ENCODE results near the gene TTLL9. TPM values are rescaled to one million over a fixed set of nuclear protein-coding genes. Genes with fewer than 3 reads are reported as not detected.

Gene TTLL9
- total RNA-seq, 6 donors from 2014 or later, result 0.31 to 20.7 (median 4.4) TPM

DNA sequence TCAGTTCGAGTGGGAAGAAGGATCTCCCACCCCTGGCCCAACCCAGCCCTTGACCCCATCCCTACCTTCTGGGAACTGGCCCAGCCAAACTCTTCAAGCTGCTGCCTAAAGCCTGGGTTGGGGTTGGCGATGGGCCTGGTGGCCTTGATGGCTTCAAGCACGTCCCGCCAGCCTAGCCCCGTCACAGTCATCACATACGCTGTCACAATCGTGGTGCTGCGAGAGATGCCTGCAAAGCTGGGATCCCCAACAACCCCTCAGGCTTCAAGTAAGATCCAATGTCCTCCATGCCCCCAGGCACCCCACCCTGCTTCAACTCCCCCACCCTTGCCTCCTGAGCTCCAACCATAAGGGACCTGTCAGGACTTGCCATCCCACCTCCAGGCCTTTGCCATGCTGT, 7.9 kb upstream of the TTLL9 start:
- DNase-seq (no peak), ATAC-seq (ENCODE audit: low FRiP score in 2 of 2) (no peak)
- 92% methylated on average over 8 of the region's 8 CpGs for WGBS, 2 donors
- H3K9me3 ChIP-seq, result no peaks in the 10 kb centered on the region
- H3K27me3 ChIP-seq, result peaks cover 0 to 11% (median 6%) of the 10 kb centered on the region in 4 donors
- peaks cover 16 to 17% (median 16%) of the 10 kb centered on the region in 4 donors for H3K4me1 ChIP-seq
- no peaks in the 10 kb centered on the region for H3K36me3 ChIP-seq
- no peak for TF ChIP-seq POLR2A (IDR thresholded peaks at IDR 0.05)
- no peak for TF ChIP-seq POLR2AphosphoS5 (IDR thresholded peaks at IDR 0.05)
- TF ChIP-seq, protein P1, sequence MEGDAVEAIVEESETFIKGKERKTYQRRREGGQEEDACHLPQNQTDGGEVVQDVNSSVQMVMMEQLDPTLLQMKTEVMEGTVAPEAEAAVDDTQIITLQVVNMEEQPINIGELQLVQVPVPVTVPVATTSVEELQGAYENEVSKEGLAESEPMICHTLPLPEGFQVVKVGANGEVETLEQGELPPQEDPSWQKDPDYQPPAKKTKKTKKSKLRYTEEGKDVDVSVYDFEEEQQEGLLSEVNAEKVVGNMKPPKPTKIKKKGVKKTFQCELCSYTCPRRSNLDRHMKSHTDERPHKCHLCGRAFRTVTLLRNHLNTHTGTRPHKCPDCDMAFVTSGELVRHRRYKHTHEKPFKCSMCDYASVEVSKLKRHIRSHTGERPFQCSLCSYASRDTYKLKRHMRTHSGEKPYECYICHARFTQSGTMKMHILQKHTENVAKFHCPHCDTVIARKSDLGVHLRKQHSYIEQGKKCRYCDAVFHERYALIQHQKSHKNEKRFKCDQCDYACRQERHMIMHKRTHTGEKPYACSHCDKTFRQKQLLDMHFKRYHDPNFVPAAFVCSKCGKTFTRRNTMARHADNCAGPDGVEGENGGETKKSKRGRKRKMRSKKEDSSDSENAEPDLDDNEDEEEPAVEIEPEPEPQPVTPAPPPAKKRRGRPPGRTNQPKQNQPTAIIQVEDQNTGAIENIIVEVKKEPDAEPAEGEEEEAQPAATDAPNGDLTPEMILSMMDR (IDR thresholded peaks at IDR 0.05), result no peak
- TF ChIP-seq EP300 (IDR thresholded peaks at IDR 0.05), result no peak
- H3K4me3 ChIP-seq, result no peak overlapping the region
- no peak overlapping the region for H3K27ac ChIP-seq

DNA sequence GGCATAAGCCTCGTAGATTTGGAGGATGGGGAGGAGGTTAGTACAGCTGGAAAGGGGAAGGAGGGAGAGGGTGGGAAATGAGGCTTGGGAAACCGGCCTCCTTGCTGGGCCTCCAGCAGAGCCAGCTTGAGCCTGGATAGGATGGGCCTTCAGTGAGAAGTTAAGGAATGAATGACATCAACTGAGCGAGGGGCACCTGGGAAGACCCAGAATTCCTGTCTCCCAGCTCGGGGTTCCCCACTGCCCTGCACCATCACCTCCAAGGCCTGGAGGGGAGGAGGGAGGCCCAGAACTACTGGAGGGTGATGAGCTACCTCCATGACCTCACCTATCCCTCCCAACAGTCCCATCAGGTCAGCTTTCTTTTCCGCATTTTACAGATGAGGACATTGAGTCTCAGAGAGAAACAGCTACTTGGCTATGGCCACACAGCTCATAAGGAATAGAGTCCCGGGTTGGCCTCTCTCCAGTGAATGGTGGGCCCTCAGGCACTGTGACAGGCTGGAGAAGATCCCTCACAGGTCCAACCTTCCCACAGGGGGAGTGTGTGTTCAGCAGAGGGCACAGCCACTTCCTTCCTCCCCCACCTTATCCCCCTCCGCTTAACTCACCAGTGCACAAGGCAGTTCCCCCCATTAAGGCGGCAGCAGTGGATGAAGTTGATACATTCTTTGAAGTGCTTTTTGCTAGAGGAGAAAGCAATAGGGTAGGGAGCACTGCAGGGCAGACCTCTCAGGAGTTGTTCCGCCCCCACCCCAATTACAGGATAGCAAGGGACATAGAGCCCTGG, 6.9 kb upstream of the TTLL9 start:
- ATAC-seq (ENCODE audit: low FRiP score in 2 of 2) (no peak), DNase-seq (no peak)
- H3K27ac ChIP-seq, result no peak overlapping the region
- H3K36me3 ChIP-seq, result no peaks in the 10 kb centered on the region
- 84 to 88% methylated on average over 8 to 9 of the region's 9 CpGs for WGBS, 2 donors
- peaks cover 0 to 11% (median 6%) of the 10 kb centered on the region in 4 donors for H3K27me3 ChIP-seq
- TF ChIP-seq POLR2AphosphoS5 (IDR thresholded peaks at IDR 0.05), result no peak
- TF ChIP-seq, protein P1 (IDR thresholded peaks at IDR 0.05), result no peak
- H3K4me1 ChIP-seq, result peaks cover 16 to 17% (median 16%) of the 10 kb centered on the region in 4 donors
- H3K9me3 ChIP-seq, result no peaks in the 10 kb centered on the region
- H3K4me3 ChIP-seq, result no peak overlapping the region

DNA sequence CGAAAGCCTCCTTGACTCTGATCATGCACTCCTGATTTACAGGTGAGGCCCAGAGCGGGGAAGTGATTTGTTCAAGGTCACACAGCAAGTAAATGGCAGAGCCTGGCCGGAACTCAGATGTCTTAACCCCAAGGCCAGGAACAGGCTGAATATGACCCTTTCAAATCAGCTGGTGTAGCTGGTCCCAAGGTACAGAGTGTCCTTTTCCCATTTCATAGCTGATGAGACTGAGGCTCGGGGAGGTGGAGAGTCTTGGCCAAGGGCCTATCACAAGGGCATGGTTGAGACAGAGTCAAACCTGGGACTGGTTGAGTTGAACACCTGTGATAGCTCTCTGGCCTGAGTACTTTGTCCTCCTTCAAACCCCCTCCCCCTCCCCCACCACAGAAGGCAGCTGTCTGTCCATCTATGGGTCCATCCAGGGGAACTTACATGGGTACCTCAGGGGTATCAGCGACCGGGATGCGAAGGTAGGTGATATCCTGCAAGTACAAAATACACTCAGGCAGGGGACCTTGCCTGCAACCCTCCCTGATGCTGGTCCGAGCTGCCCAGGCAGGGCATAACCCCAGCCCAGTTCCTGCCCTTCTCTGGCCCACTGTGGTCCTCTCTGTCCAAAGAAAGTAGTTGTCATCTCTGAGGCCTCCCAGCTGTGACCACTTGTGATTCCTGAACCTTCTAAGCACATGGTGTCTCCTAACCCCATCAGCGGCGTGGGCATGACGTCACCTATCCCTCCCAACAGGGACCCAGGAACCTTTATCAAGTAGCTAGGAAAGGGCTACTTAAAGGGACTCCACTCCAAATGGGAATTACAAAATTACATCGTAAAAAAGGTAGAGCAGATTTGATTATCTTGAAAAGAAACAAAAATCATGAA, 5.7 kb upstream of the TTLL9 start:
- no peak overlapping the region for H3K4me3 ChIP-seq
- no peak overlapping the region for H3K27ac ChIP-seq
- no peaks in the 10 kb centered on the region for H3K36me3 ChIP-seq
- ATAC-seq (ENCODE audit: low FRiP score in 2 of 2), result no peak
- H3K9me3 ChIP-seq, result no peaks in the 10 kb centered on the region
- TF ChIP-seq POLR2A (IDR thresholded peaks at IDR 0.05) (no peak), POLR2AphosphoS5 (IDR thresholded peaks at IDR 0.05) (no peak), EP300 (IDR thresholded peaks at IDR 0.05) (no peak)
- TF ChIP-seq, protein P1 (IDR thresholded peaks at IDR 0.05), result no peak
- WGBS, 2 donors, result 85 to 90% methylated on average over 8 to 12 of the region's 12 CpGs
- H3K4me1 ChIP-seq, result peaks cover 21 to 24% (median 23%) of the 10 kb centered on the region in 4 donors
- DNase-seq, result no peak
- peaks cover 0 to 12% (median 5%) of the 10 kb centered on the region in 4 donors for H3K27me3 ChIP-seq

DNA sequence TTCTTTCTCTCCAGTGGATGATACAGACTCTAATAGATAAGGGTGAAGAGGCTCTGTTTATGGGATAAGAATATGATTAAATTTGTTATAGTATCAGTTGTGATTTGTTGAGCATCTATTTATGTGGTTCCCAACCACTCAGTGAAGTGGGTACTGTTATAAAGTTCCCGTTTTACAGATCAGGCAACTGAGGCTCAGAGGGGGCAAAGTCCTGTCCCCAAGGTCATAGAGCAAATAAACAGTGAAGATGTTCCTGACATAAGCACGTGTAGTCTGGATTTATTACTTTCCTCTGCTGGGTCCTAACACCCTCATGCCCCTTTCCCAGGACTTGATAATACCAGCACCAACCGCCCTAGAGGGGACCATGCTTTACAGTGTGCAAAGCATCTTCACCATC, 4.2 kb upstream of the TTLL9 start:
- TF ChIP-seq, protein P1 (IDR thresholded peaks at IDR 0.05), result no peak
- no peak for TF ChIP-seq EP300 (IDR thresholded peaks at IDR 0.05)
- no peak for TF ChIP-seq POLR2A (IDR thresholded peaks at IDR 0.05)
- TF ChIP-seq POLR2AphosphoS5 (IDR thresholded peaks at IDR 0.05), result no peak
- H3K4me1 ChIP-seq, result peaks cover 15 to 28% (median 25%) of the 10 kb centered on the region in 4 donors
- H3K27me3 ChIP-seq, result peaks cover 0 to 15% (median 5%) of the 10 kb centered on the region in 4 donors
- DNase-seq, result no peak
- H3K27ac ChIP-seq, result no peak overlapping the region
- no peak for ATAC-seq (ENCODE audit: low FRiP score in 2 of 2)
- WGBS, 2 donors, result 76 to 78% methylated on average over 3 of the region's 3 CpGs
- H3K36me3 ChIP-seq, result no peaks in the 10 kb centered on the region
- H3K4me3 ChIP-seq, result no peak overlapping the region
- H3K9me3 ChIP-seq, result no peaks in the 10 kb centered on the region

All from upper lobe of left lung (tissue), 6 donors.